ENCODE data around the gene TTC6. TPM values are rescaled to one million over a fixed set of nuclear protein-coding genes. Genes with fewer than 3 reads are reported as not detected.
A peak's percentile ranks its signal among the peaks of the same experiment; 100 is the strongest.

The TTC6 gene
- total RNA-seq, 1 experiment from 2014 or later = not detected

DNA sequence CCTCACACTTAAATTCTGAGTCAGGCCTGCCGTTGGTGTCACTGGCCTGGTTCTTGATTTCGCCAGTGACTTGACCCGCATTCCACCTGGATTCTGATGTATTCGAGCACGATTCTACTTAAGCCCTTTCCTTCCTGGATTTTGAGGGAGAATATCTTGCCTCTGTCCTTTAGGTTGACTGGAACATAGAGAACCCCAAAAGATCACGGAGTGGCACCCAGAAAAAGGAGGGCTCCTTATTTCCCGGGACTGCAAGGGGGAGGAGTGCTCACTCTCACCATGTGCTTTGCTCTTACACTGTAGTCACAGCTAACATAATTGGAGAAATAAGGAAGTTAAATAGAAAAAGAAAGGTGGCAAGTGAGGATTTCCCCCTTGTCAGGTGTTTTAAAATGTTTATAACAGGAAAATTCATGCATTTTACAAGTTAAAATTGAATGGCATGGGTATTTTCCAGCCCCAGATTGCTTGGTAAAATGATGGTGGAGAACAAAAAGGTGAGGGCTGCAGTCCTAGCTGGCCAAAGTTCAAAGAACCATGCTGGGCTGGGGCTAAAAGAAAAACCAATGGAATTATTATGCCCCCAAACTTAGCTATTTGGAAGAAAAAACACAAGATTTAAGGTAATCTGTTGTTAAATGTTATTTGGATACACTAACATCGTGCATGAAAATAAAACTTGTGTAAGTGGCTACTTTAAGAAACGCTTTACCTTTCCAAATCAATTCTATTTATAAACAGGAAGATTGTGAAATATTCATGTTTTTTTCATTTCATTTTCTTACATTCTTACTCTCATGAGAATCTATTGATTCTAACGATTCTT, 9.2 kb upstream of the TTC6 start:
- no peak for DNase-seq (ENCODE audit: low read depth)

DNA sequence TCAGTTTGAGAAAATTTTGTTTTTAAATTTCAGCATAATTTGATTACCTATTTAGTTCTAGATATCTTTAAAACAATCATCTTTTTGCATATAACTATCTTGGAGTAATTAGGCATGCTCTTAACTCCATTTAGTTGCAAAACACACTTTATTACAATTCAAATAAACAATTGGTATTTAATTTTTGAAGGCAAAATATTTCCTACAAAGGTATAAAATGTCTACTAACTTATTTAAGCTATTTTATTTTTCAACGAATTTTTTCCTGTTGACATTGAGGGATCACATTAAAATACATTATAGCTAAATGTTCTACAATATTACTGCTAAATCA, 8.7 kb upstream of the TTC6 start:
- no peak for DNase-seq (ENCODE audit: low read depth)

- DNase-seq (ENCODE audit: low read depth) = no peak
Observed at GRCh38 chr14:37587131-37587803, 8.2 kb upstream of the TTC6 start.

DNA sequence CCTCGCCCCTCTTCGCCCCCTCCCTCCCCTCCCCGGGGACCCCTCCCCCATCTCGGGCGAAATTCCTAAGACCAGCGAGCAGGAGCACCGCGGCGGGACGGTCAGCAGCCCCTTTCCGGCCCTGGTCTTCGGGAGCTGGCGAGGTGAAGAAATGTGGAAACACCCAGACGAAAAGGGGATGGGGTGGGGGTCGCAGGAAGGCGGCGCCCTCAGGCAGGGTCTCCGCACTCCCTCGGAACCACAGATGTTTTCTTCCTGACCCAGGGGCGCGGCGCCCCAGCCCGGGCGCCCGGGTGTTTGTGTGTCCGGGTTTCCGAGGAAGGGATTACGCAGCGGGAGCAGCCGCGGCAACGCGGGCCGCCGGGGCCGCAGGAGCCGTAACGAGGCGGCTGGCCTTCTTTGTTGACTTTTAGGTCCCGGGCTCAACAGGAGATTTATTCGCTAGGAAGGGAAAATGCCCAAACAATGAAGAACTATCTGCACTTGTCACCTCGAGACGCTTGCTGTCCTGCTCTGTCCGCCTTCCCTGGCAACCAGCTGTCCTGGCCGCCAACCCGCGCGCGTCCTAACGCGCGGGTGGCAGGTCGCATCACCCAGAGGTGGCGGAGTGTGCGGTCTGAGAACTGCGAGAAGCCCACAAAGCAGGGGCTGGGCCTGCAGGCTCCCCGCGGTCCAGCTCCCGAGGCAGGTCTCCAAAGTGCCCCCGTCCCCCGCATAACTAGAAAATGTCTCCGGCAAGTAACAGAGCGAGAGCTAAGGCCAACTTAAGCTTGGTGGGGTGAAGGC, 7.4 kb upstream of the TTC6 start:
- no peak for DNase-seq (ENCODE audit: low read depth)

- DNase-seq (ENCODE audit: low read depth) = no peak
Observed at GRCh38 chr14:37588667-37588955, 6.8 kb upstream of the TTC6 start.

DNA sequence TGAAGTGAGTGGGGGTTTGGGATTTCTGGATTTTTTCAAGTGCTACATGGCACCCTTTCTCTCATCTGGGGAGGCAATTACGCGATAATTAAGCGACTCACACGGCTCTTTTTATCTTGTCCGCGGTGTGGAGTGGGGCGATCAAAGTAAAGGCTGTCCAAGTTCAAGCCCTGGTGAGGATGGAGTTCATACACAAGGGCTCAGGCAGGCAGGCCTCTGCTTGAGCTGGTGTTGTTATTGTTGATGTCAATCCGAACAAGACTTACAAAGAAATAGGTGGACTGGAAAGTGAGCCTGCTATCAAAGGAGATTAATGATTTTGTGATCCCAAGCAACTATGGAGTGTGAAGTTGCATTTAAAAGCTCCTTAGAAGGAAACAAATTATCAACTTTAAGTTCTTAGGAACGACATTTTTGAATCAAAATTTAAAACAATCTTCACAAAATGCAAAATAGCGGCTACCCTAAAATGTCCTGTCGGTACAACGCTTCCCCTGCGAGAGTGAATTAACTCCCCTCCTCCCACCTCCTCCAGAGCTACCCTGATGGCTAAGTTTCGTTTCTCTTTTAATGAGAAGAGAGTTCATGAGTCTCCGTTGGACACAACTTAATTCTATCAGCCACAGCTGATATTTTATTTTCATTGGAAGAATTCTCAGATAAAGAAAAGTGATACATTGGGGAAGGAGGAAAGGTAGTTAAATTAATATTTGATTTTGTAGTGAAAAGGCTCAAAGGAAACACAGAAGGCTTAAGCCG, 6.3 kb upstream of the TTC6 start:
- no peak for DNase-seq (ENCODE audit: low read depth)

- DNase-seq (ENCODE audit: low read depth) = no peak
Observed at GRCh38 chr14:37589715-37590427, 5.6 kb upstream of the TTC6 start.

- no peak for DNase-seq (ENCODE audit: low read depth)
Observed at GRCh38 chr14:37590428-37591139, 4.8 kb upstream of the TTC6 start.

DNA sequence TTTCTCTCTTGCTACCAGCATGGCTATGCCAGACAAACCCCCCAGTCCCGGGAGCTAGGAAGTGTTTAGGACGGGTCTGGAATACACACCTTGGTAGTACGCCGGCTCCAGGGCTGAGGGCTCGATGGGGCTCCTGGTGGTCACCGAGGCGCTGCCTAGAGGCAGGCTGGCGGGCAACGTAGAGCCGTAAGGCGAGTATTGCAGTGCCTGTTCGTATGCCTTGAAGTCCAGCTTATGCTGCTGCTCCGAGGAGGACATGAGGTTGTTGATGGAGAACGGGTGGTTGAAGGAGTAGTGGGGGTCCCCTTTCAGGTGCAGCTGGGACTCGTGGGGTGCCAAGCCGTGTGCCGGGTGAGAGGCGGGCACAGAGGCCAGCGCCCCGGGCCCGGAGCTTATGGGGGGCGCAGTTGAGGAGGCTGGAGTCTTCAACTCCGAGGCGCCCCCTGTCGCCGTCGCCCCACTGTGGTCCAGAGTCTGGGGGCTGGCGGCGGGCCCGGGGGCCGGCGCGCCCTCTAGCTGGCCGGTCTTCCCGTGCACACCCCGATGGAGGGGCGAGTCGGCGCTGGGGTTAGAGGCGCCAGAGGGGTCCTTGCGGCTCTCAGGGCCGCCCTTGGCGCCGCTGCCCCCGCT, 4.0 kb upstream of the TTC6 start:
- no peak for DNase-seq (ENCODE audit: low read depth)

DNA sequence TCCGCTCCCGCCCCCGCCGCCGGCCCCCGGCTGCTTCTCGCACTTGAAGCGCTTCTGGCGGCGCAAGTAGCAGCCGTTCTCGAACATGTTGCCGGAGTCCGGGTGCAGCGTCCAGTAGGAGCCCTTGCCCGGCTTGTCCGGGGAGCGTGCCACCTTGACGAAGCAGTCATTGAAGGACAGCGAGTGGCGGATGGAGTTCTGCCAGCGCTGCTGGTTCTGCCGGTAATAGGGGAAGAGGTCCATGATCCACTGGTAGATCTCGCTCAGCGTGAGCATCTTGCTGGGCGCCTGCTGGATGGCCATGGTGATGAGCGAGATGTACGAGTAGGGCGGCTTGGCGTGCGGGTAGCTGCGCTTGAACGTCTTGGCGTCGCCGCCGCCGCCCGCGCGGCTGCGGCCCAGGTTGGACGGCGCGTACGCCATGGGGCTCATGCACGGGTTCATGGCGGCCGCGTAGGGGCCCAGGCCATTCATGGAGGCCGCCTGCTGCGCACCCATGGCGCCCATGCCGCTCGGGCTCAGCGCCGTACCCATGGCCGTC, 3.4 kb upstream of the TTC6 start:
- no peak for DNase-seq (ENCODE audit: low read depth)

DNA sequence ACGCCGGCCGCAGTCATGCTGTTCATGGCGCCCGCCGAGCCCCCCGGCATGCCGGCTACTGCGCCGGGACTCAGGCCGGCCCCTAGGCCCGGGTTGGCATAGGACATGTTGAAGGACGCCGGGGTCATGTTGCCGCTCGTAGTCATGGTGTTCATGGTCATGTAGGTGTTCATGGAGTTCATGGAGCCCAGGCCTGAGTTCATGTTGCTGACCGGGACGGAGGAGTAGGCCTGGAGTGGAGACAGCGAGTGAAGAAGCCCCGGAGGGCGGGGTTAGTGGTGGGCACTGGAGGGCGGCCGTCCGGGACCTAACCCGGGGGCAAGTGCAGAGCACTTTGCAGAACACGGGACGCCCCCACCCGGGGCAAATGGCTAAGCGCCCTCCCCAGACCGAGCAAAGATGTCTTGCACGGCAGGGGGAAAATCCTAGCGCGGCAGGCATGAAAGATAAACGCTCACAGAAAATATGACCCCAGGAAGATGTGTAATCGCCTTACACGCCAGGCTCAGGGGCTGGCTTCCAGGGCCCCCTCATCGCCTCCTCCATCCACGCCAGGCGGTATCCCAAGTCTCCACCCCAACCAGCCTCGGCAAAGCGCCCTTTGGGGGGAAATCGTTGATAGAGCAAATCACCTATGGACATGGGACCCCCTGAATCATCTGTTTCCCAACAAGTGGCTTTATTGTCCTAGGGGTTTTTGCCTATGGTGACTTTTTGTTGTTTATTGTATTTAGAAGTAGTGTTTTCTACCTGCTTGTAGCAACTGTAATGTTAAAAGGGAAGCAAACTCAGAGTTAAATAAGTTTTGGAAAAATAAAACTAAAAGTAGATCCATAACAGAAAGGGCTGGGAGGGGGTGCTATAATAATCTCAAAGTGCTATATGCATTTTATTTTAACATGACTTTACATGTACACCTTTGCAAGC, 2.7 kb upstream of the TTC6 start:
- no peak for DNase-seq (ENCODE audit: low read depth)

DNA sequence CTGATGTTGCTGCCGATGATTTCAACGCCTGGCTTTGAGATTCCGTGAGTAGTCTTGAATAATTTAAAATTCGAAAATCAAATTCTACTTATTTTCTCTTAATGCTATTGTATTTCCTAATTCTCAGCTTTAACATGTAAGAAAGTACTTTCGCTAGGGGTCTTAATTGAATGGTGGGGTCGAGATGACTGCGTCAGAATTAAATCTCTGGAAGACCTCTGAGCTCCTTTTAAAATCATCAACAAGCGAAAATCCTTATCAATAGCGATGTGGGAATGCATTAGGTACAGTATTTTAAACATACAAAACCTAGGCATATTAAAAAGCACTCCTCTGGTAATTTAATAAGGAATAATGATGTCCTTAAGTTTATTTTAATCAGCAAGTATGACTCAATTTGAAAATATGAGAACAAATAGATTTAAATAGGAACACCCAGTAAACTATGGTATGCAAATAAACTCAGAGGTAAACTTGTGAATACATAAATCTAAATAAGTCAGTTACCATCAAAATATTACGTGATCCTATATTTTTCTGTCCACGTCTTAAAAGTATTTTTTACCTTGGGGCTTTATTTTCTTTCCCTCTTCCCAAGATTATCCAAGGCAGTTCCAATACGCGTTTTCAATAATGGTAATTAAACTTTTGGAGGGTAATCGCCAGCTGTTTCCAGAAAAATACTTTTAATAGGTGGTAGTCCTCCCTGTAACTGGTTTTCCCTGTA, 1.8 kb upstream of the TTC6 start:
- DNase-seq (ENCODE audit: low read depth) = no peak

- DNase-seq (ENCODE audit: low read depth) = peak; percentile 55
Observed at GRCh38 chr14:37594238-37594970, 1.0 kb upstream of the TTC6 start.

DNA sequence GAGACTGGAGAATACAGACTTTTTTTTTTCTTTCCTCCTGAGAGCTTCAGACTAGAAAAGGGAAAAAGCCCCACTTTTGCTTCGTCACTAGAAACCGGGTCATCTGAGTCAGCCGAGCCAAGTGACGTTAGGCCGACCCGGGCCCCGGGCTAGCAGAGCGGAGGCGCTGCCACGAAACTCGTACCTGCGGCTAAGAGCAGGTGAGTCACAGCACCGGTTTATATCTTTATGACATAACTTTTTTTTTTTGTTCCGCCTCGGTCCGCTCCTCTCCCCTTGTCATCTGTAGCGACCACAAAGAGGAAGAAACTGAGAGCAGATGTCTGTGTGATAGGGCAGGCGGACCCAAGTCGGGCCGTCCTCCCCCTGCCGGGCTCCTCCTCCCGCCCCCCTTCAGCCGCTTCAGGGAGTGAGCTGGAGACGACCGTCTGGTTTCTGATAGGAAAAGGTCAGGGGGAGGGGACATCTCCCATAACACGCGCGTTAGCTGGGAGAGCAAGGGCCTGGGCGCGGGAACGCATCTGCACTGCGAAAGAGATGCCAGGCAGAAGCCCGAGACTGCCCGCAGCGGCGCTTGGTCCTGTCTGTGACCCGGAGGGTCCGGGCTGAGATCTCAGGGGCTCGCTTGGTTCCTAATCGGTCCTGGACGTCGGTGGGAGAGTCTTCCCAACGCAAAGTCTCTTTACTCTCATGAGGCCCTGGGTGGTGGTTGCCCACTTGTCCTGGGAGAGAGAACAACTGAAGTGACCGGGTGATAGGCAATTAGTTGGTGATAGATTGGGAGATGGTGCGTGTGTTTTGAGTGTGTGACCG, 586 bp downstream of the TTC6 start:
- peak; percentile 54 for DNase-seq (ENCODE audit: low read depth)

- no peak for DNase-seq (ENCODE audit: low read depth)
Observed at GRCh38 chr14:37596790-37597472, 1.5 kb downstream of the TTC6 start.

DNA sequence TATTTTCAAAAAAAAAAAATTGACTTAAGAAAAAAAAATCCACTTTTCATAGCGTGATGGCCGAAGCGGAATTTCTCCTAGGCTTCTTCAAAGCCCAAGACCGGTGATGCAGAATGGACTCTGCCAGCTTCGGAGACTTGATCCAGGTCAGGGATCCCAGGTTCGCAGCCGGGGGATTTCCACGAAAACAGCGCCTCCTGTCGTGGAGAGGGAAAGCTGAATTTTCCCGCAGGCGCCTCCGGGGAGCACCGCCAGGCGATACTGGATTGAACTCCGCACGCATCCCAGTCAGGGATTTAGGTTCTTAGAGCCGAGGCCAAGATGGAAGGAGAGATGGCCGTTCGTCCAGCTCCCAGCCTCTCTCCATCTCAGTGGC, 2.1 kb downstream of the TTC6 start:
- DNase-seq (ENCODE audit: low read depth) = no peak

Data from M059J (cell line).